IMR-90 (cell line): ENCODE results near the gene IL24.

ENCODE experiments used
- CEBPB ChIP-seq: IDR thresholded peaks from 2 replicates; pipeline ENCODE4 v1.6.1; 2012; ENCODE audit warnings: low read depth, low read length, improper control_type of control experiment
- FOS ChIP-seq: fragments of 150-350 bp; IDR thresholded peaks from 2 replicates; pipeline ENCODE4 v1.6.1; 2016; ENCODE audit warnings: low read depth, low read length
- MXI1 ChIP-seq: IDR thresholded peaks from 2 replicates; pipeline ENCODE4 v1.6.1; 2012; ENCODE audit warnings: low read depth, mild to moderate bottlenecking, low read length, moderate library complexity, borderline replicate concordance
- POLR2A ChIP-seq: IDR thresholded peaks from 2 replicates; pipeline ENCODE4 v1.6.1; 2012; ENCODE audit warnings: mild to moderate bottlenecking, low read depth, low read length
- TF ChIP-seq, protein P1 (sequence below): conservative IDR thresholded peaks from 2 replicates; pipeline ENCODE4 v1.5.1; 2012; ENCODE audit warnings: mild to moderate bottlenecking, low read depth, low read length, improper control_type of control experiment

DNA sequence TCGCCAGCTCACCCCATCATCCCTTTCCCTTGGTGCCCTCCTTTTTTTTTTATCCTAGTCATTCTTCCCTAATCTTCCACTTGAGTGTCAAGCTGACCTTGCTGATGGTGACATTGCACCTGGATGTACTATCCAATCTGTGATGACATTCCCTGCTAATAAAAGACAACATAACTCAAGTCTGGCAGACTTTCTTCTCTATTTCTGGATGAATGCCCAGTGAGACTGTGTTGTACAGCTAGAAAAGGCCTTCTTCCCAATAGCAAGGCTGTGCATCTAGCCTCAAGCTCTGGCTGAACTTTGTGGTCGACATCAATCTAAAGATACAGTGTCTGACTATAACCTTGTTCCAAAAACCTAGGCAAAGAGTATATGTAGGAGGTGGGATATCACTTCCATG, 6.4 kb downstream of the IL24 start:
- TF ChIP-seq, protein P1, sequence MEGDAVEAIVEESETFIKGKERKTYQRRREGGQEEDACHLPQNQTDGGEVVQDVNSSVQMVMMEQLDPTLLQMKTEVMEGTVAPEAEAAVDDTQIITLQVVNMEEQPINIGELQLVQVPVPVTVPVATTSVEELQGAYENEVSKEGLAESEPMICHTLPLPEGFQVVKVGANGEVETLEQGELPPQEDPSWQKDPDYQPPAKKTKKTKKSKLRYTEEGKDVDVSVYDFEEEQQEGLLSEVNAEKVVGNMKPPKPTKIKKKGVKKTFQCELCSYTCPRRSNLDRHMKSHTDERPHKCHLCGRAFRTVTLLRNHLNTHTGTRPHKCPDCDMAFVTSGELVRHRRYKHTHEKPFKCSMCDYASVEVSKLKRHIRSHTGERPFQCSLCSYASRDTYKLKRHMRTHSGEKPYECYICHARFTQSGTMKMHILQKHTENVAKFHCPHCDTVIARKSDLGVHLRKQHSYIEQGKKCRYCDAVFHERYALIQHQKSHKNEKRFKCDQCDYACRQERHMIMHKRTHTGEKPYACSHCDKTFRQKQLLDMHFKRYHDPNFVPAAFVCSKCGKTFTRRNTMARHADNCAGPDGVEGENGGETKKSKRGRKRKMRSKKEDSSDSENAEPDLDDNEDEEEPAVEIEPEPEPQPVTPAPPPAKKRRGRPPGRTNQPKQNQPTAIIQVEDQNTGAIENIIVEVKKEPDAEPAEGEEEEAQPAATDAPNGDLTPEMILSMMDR: no peak
- TF ChIP-seq POLR2A: no peak
- no peak for TF ChIP-seq CEBPB
- no peak for TF ChIP-seq MXI1
- TF ChIP-seq FOS: no peak
